ENCODE results near the gene TRIB2.

TRIB2 gene

GRCh38 chr2:12720754-12721378 lies 4.1 kb downstream of the TRIB2 start:
- no peak for DNase-seq (ENCODE audit: low read depth)

- no peak for DNase-seq (ENCODE audit: low read depth)
Measured at GRCh38 chr2:12721566-12722446, 5.1 kb downstream of the TRIB2 start.

GRCh38 chr2:12722447-12723316 lies 5.9 kb downstream of the TRIB2 start:
- DNase-seq (ENCODE audit: low read depth): no peak

DNA sequence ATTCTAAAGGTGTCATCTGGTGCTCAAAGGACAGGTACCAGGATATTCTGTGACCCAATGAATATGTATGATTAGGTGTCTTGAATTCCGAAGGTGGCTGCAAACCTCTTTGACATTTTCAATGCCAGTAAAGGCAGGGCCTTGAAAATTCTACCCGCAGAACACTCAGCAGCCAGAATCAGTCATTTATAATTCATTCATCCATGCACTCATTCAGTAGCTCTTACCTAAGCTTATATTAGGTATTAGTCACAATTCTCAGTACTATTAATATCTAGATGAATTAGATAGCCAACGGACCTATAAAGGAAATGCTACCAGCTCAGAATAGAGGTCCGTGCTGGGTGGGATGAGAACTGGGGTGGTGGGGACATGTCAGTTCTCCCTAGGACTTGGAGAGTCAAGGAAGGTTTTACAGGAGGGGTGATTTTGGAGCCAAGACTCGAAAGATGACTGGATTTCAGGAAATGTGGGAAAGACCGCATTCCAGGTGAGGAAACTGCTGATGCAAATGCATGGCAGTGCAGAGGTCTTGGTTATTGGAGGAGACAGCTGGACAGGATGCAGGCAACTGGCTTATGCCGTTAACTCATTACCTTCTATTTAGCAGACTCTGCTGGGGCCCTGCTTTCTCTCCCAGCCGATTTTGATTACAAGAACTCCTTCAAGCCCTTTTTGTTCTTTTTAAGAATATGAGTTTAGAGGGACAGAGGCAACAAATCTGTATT lies 7.2 kb downstream of the TRIB2 start:
- no peak for DNase-seq (ENCODE audit: low read depth)

DNA sequence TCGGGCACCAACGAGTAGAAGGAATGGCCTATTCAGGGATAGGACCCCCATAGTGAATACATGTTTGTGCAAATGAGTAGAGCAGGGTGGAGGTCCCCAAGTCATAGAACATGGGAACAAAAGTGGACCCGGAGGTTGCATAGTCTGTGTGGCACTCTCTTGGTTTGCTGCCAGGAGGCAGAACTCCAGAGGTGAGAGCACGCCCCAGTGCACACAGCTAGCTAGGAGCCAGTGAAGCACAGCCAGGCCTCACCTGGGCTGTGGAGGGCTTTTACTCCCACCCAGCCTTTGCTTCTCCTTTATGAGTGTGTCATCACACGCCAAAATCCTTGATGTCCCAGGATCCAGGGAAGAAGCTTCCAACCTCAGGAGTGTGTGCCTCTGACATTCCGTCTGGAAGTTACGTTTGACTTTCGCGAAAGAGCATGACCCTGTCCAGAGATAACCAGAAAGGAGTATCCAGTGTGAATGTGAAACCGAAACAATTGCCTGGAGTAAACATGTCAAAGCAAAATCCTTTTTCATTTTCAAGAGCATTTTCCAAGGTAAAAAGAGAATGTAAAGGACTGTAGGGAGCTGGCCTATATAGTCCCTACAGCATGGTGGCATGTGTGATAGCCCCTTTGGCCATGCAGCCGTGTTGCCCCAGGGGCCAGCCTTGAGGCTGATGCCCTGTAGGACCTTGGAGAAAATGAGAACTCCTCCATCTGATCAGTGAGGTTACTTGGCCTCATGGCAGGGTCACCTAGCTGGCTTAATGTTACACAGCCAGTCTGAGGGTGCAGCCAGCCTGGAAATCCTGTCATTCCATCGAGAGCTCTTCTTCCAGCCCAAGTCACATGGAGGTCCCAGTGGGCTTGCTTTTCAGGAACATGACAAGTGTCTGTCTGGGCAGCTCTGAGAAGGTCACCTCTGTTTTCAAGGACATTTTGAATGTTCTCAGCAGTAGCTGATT lies 8.8 kb downstream of the TRIB2 start:
- DNase-seq (ENCODE audit: low read depth): no peak

DNA sequence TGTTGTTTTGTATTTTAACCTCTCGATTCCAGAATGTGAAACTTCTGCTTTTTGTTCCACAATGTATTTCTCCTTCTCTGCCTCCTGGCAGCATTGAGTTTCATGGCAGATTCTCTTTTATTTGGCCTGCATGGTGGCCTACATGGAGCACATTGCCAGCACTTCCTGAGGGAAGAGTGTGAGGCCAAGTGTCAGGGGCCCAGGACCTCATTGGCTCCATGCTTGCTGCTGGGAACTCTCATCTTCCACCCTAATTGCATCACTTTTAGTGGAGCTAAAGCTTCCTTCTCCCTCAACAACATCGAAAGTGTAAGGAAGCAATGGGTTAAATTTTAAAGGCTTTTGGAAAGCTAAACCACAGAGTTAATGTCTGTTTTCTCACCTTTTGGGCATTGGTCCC lies 9.5 kb downstream of the TRIB2 start:
- DNase-seq (ENCODE audit: low read depth): no peak

DNA sequence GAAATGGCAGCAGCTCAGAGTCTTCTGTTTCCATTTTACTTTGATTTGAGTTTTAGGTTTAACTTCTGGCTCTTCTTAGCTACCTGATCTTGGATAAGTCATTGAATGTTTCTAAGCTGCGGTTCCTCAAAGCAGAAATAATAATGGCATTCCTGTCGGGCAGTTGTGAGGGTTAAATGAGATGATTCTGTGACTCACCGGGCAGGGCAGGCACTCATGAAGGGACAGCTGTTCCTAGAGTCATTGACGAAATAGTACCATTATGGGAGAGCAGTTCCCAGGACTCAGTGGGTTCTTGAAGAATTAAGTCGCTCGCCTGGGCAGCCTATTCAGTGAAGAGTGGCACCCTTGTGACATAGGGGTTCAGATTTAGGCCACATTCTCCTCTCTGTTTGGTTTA lies 10.3 kb downstream of the TRIB2 start:
- no peak for DNase-seq (ENCODE audit: low read depth)

DNA sequence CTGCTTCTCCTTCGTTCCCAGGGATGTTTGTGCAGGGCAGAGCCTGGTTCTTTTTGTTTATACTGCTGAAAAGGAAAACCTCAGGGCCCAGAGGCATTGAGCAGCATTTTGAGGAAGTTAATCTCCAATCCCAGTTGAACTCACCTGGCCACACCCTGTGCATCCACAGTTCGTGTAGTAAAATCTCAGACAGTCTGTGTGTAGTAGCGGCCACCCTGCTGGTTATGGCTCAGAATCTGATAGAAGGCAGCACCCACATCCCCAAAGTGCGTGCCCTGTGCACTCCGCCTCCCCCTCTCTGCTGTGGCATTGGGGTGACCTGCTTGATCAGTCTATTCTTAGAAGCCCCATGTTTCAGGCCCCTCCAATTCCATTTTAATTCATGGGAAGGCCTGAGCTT lies 10.9 kb downstream of the TRIB2 start:
- DNase-seq (ENCODE audit: low read depth): no peak

DNA sequence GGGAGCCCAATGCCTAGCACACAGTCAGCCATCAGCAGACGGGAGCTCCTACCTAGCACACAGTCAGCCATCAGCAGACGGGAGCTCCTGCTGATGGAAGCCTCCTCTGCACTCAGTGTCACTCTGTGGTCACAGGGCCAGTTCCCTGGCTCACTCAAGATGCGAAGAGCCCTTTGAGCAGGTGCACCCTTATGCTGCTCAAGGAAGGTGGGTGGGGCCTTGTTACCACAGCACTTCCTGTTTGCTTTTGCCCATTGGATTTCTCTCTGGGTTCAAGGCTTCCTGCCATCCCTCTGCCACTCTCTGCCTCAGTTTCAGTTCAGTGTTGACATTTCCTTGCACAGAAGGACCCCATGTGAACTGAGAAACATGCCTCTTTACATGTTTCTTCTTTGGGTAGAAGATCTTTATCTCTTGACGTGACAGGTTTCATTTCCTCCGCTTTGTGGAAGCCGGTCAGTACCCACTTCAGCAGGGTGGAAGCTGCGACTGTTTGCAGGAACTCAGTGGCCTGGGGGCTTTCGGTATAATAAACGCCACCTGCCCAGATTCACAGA lies 11.6 kb downstream of the TRIB2 start:
- DNase-seq (ENCODE audit: low read depth): no peak

DNA sequence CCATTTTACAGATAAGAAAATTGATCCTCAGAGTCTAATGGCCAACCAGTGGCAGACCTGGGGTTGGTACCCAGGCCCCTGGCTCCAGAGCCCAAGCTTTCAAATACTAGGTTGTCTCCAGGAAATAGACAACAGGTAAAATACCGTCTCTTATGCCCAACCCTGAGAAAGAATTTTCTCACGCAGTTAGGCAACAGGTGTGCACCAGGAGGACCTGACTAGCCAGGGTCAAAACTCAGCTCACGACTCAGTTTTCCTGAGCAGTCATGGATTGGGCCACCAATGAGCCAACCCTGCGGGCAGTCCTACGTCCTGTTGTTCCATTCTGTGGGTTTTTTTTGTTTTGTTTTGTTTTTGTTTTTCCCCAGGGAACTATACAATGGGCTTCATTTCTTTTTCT lies 13.5 kb downstream of the TRIB2 start:
- no peak for DNase-seq (ENCODE audit: low read depth)

DNA sequence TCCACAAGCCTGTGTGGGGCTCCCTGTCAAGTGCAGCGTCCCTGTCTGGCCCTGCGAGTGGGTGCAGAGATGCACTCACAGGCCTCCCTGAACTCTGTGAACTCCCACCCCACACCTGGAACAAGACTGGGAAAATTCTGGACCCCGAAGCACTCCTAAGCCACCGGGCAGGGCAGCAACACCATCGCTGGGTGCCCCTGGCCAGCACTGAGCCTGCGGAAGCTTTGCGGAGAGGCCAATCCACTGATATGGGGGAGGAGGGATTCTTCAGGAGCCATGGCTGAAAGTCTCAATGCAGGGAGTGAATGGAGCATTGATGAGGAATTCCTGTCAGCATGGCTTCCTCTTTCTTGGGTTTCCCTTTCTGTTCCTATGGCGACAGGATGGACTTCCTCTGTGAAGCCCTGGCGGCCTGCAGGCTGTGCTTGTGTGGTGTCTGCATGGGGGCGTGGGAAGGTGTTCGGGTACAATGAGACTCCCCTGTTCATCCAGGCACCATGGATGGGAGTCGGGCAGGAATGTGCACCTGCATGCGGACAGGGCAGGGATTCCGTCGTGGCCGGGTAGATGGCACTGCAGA lies 15.1 kb downstream of the TRIB2 start:
- no peak for DNase-seq (ENCODE audit: low read depth)

DNA sequence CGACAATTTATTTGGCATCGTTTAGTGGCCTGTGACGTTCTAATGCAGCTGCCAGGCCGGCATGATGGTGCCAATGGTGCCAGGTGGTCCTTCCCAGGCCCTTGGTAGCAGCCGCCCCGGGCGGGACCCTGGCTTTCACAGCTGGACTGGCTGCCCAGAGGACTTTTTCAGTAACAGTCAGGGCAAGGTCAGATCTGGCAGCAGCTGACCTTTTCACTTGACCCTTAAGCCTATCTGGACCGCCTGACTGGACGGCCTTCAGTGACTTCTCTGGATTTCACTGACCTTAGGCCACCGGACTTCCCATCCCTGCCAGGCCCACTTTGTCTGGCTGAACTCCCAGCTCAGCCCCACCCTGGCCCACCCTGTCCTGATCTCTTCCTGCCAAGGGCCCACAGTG lies 15.9 kb downstream of the TRIB2 start:
- DNase-seq (ENCODE audit: low read depth): no peak

GRCh38 chr2:12733846-12734245 lies 17.1 kb downstream of the TRIB2 start:
- no peak for DNase-seq (ENCODE audit: low read depth)

GRCh38 chr2:12734914-12735654 lies 18.3 kb downstream of the TRIB2 start:
- no peak for DNase-seq (ENCODE audit: low read depth)

GRCh38 chr2:12737297-12737696 lies 20.6 kb downstream of the TRIB2 start:
- DNase-seq (ENCODE audit: low read depth): no peak

- DNase-seq (ENCODE audit: low read depth): no peak
Measured at GRCh38 chr2:12737738-12738485, 21.2 kb downstream of the TRIB2 start.

DNA sequence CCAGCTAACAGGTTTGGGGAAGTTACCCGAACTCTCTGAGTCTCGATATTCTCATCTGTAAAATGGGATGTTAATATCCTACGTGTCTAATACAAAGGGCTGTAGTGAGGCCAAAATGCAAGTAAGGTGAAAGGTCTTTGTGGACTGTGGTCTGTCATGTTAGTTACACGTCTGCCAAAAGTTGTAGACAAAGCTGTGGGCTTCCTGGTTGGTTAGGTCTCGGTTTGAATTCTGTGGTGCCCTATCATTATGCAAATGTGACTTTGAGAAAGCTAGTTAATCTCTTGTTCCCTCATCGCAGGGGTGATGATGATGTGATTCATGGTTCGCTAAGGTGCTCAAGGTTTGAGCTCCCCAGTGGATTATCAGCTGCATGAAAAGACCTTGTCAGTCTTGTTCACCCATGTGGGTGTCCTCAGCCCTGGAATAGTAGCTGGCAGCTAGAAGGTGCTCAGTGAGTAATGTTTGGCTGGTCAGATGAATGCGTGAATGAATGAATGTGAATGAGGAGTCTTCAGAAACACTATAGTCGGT lies 23.1 kb downstream of the TRIB2 start:
- DNase-seq (ENCODE audit: low read depth): no peak

DNA sequence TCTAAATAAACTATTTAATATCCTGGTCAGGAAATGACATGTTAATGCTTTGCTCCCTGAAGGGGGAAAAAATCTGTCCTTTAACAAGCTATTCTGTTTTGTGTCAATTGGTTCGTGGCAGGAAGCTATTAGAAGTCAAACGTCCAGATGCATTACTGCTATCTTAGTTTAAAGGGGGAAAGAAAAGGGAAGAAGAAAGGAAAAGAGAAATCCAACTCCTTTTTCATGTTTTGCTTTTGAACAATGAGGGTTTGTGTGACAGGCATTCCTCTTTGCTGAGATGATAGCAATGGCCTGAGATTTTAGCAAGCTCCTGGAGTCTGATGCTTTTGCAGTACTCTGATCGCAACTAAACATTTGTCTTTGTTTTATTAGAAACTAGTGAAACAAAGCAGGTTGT lies 24.6 kb downstream of the TRIB2 start:
- no peak for DNase-seq (ENCODE audit: low read depth)

Measured in stimulated activated CD4-positive, alpha-beta T cell treated with anti-CD3 and anti-CD28 coated beads, Interleukin-2, amount 100 ng/mL, for 4 hours (primary cell).